WERI-Rb-1 (cell line): Measurements from ENCODE around the gene ARHGEF39.

Experiments used
- DNase-seq: peaks from one replicate; pipeline ENCODE4 v3.0.0-alpha.2; 2020
- H3K27ac ChIP-seq: fragments of 250-450 bp; sonication (Bioruptor Pico); 2 replicates; pipeline ENCODE4 v1.5.1; 2020; ENCODE audit warnings: mild to moderate bottlenecking, moderate library complexity
- H3K27me3 ChIP-seq: fragments of 250-450 bp; sonication (Bioruptor Pico); 2 replicates; pipeline ENCODE4 v1.5.1; 2021; ENCODE audit warnings: mild to moderate bottlenecking, low read depth, moderate library complexity; ENCODE audit not compliant: insufficient read depth, severe bottlenecking
- H3K36me3 ChIP-seq: fragments of 250-450 bp; sonication (Bioruptor Pico); 2 replicates; pipeline ENCODE4 v1.5.1; 2020; ENCODE audit warnings: mild to moderate bottlenecking, moderate library complexity
- H3K4me3 ChIP-seq: 2 replicates; pipeline ENCODE4 v1.5.1; 2011; ENCODE audit warnings: low read depth, mild to moderate bottlenecking, control low read depth, low read length
- H3K9me3 ChIP-seq: fragments of 250-450 bp; sonication (Bioruptor Pico); 2 replicates; pipeline ENCODE4 v1.5.1; 2021; ENCODE audit warnings: mild to moderate bottlenecking, moderate library complexity; ENCODE audit not compliant: severe bottlenecking
- TF ChIP-seq, protein P1 (sequence below): IDR thresholded peaks from 2 replicates; pipeline ENCODE4 v1.5.1; 2011; ENCODE audit warnings: low read depth, mild to moderate bottlenecking, control low read depth, inconsistent platforms, low read length

Gene ARHGEF39

DNA sequence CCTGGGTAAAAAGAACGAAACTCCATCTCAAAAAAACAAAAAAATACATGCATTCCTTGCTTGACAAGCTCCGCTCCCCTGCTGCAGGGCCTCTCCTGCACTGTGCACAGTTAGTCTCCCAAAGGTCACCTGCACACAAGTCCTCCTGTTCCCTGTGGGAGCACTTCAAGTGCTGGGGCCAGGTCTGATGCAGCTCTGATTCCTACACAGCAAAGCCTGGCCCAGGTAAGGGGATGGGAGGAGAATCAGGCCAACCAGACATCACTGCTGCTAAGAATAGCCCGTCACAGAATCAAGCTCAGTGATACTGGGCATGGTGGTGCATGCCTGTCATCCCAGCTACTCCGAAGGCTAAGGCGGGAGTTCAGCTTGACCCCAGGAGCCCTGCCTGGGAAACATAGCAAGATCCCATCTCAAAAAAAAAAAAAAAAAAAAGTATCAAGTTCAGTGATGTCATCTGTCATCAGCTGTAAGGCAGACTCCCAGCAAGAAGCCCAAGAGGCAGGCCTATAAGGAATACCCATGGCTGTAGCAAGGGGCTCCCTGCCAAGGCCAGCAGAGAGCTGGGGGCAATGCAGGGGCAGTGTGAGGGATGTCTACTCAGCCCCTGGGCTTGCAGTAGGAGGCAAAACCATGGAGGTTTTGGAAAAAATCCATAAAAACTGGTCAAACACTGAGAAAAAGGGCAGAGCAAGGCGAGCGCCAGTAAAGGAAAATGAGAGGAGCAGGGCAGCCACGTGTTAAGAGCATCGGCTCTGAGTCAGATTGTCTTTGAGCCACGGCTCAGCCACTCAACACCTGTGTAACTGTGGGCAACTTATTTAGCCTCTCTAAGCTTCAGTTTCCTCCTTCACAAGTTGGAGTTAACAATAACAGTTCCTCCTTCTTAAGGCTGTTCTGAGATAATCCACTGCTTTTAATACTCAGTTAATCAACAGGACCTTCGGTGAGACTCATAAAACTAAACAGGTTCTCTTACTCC is 21.5 kb upstream of the ARHGEF39 start:
- Histone ChIP-seq H3K36me3 (no peaks in the 10 kb centered on the region), H3K9me3 (no peaks in the 10 kb centered on the region), H3K27me3 (no peaks in the 10 kb centered on the region), H3K27ac (no peak overlapping the region), H3K4me3 (no peak overlapping the region)
- DNase-seq: no peak
- TF ChIP-seq, protein P1, sequence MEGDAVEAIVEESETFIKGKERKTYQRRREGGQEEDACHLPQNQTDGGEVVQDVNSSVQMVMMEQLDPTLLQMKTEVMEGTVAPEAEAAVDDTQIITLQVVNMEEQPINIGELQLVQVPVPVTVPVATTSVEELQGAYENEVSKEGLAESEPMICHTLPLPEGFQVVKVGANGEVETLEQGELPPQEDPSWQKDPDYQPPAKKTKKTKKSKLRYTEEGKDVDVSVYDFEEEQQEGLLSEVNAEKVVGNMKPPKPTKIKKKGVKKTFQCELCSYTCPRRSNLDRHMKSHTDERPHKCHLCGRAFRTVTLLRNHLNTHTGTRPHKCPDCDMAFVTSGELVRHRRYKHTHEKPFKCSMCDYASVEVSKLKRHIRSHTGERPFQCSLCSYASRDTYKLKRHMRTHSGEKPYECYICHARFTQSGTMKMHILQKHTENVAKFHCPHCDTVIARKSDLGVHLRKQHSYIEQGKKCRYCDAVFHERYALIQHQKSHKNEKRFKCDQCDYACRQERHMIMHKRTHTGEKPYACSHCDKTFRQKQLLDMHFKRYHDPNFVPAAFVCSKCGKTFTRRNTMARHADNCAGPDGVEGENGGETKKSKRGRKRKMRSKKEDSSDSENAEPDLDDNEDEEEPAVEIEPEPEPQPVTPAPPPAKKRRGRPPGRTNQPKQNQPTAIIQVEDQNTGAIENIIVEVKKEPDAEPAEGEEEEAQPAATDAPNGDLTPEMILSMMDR: no peak

GRCh38 chr9:35685506-35685905 is 20.5 kb upstream of the ARHGEF39 start:
- no peaks in the 10 kb centered on the region for H3K27me3 ChIP-seq
- H3K27ac ChIP-seq: no peak overlapping the region
- TF ChIP-seq, protein P1: no peak
- H3K4me3 ChIP-seq: no peak overlapping the region
- DNase-seq: no peak
- no peaks in the 10 kb centered on the region for H3K9me3 ChIP-seq
- H3K36me3 ChIP-seq: no peaks in the 10 kb centered on the region

GRCh38 chr9:35684921-35685320 is 19.9 kb upstream of the ARHGEF39 start:
- TF ChIP-seq, protein P1: no peak
- H3K27ac ChIP-seq: no peak overlapping the region
- H3K4me3 ChIP-seq: no peak overlapping the region
- H3K9me3 ChIP-seq: no peaks in the 10 kb centered on the region
- H3K27me3 ChIP-seq: no peaks in the 10 kb centered on the region
- DNase-seq: no peak
- no peaks in the 10 kb centered on the region for H3K36me3 ChIP-seq

DNA sequence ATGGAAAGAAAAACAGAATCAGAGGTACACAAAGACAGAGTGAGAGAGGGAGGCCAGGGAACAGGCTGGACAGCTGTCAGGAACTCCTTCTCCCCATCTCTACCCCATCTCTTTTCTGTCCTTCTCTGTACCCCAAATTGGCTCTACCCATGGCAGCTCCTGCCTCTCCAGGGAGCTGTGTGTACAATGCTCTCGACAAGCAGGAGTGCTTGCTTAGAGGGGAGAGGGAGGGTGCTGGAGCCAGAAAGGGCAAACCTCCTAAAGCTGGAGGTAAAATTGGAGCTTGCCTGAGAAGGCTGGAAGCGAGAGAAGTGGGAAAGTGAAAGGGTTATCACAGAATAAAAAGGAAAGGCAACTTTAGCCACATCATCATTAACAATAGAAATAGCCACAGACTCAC is 18.3 kb upstream of the ARHGEF39 start:
- Histone ChIP-seq H3K36me3 (no peaks in the 10 kb centered on the region), H3K27me3 (no peaks in the 10 kb centered on the region), H3K9me3 (no peaks in the 10 kb centered on the region), H3K27ac (no peak overlapping the region), H3K4me3 (no peak overlapping the region)
- no peak for DNase-seq
- TF ChIP-seq, protein P1: no peak

GRCh38 chr9:35682520-35683315 is 17.7 kb upstream of the ARHGEF39 start:
- no peaks in the 10 kb centered on the region for H3K36me3 ChIP-seq

More at GRCh38 chr9:35682520-35683315, 17.7 kb upstream of the ARHGEF39 start:
- Histone ChIP-seq H3K27me3 (no peaks in the 10 kb centered on the region), H3K9me3 (no peaks in the 10 kb centered on the region), H3K27ac (no peak overlapping the region), H3K4me3 (no peak overlapping the region)
- TF ChIP-seq, protein P1: no peak
- DNase-seq: no peak
